Activated CD8-positive, alpha-beta memory T cell treated with anti-CD3 and anti-CD28 coated beads, Interleukin-2, amount 10 ng/mL, durations not matched to agents 7 days and 5 days (primary cell): ENCODE measurements around the gene ZBTB3. TPM values are rescaled to one million over a fixed set of nuclear protein-coding genes. Genes with fewer than 3 reads are reported as not detected.
"Not testable (repeated sequence)": the region's sequence is repeated elsewhere in the genome, so short reads cannot be mapped to it uniquely, and the experiment has no call there.

ENCODE experiments used
- ATAC-seq: fragments of 150-1000 bp; cut with Tn5 transposase; one replicate; pipeline ENCODE4 v1.10.0; 2021; ENCODE audit warnings: moderate library complexity
- CTCF ChIA-PET: fragments of 350-600 bp; sonication (Branson Sonifier 250); formaldehyde crosslinking; loops from one replicate; lab custom pipeline; 2021; ENCODE audit warnings: antibody characterized with exemption; lab: Charles Lee
- DNase-seq: peaks from one replicate; pipeline ENCODE4 v3.0.0-alpha.2; 2020
- H3K27ac Mint-ChIP-seq: one replicate; pipeline ENCODE4 v1.8.0; 2021; ENCODE audit warnings: mild to moderate bottlenecking, mixed read lengths
- H3K27me3 Mint-ChIP-seq: one replicate; pipeline ENCODE4 v1.8.0; 2021; ENCODE audit warnings: mixed read lengths
- H3K36me3 Mint-ChIP-seq: one replicate; pipeline ENCODE4 v1.8.0; 2021; ENCODE audit warnings: mild to moderate bottlenecking, mixed read lengths
- H3K4me1 Mint-ChIP-seq: one replicate; pipeline ENCODE4 v1.8.0; 2021; ENCODE audit warnings: mixed read lengths
- H3K4me3 Mint-ChIP-seq: one replicate; pipeline ENCODE4 v1.8.0; 2021; ENCODE audit warnings: mild to moderate bottlenecking, moderate library complexity, mixed read lengths
- H3K9me3 Mint-ChIP-seq: one replicate; pipeline ENCODE4 v1.8.0; 2022; ENCODE audit warnings: low read depth, mixed read lengths
- total RNA-seq, 2 experiments: library from RNA; stranded (reverse); gene quantifications; one replicate each; pipeline ENCODE4 v1.2.3, GENCODE V29; 2021

The ZBTB3 gene
- total RNA-seq, 2 experiments from 2014 or later = 9.3 to 10.2 TPM

- ATAC-seq (no peak), DNase-seq (no peak)
- Mint-ChIP-seq H3K4me3 (no peak overlapping the region), H3K4me1 (peaks cover 40% of the 10 kb centered on the region), H3K9me3 (no peaks in the 10 kb centered on the region), H3K36me3 (peaks cover 2% of the 10 kb centered on the region), H3K27ac (peak overlapping the region; percentile 24), H3K27me3 (no peaks in the 10 kb centered on the region)
- CTCF ChIA-PET = interaction anchor here (1.2 to 8.2 kb wide), 9 partner anchors 12 to 128 kb away, joined by 3 to 45 read pairs (median 6); partner anchors contain the start of genes C11orf98, CSKMT, SLC3A2 and TAF6L
These were observed 1.7 kb downstream of the ZBTB3 start for GRCh38 chr11:62752177-62752785.

GRCh38 chr11:62749931-62750330, 4.0 kb downstream of the ZBTB3 start:
- not testable (repeated sequence) for H3K27me3 Mint-ChIP-seq, DNase-seq, H3K9me3 Mint-ChIP-seq, ATAC-seq, H3K4me3 Mint-ChIP-seq, H3K27ac Mint-ChIP-seq, H3K36me3 Mint-ChIP-seq
- peaks cover 40% of the 10 kb centered on the region for H3K4me1 Mint-ChIP-seq
- CTCF ChIA-PET = interaction anchor here (1.8 to 4.9 kb wide), 2 partner anchors 12 to 37 kb away, joined by 5 to 43 read pairs; partner anchors contain the start of genes POLR2G and TMEM179B

GRCh38 chr11:62747475-62748160, 6.3 kb downstream of the ZBTB3 start:
- ATAC-seq (no peak), DNase-seq (no peak)
- peaks cover 2% of the 10 kb centered on the region for H3K36me3 Mint-ChIP-seq
- no peaks in the 10 kb centered on the region for H3K9me3 Mint-ChIP-seq
- H3K4me1 Mint-ChIP-seq = peaks cover 22% of the 10 kb centered on the region
- H3K27me3 Mint-ChIP-seq = no peaks in the 10 kb centered on the region
- no peak overlapping the region for H3K27ac Mint-ChIP-seq
- CTCF ChIA-PET = interaction anchor here (0.6 to 1.5 kb wide), 7 partner anchors 11 to 155 kb away, joined by 3 to 4 read pairs (median 3); partner anchors contain the start of gene POLR2G
- H3K4me3 Mint-ChIP-seq = no peak overlapping the region

GRCh38 chr11:62737196-62737595, 16.8 kb downstream of the ZBTB3 start:
- CTCF ChIA-PET = interaction anchor here (1.0 to 2.1 kb wide), 3 partner anchors 9 to 24 kb away, joined by 3 to 5 read pairs (median 5); partner anchors contain the start of genes POLR2G and TTC9C
- H3K9me3 Mint-ChIP-seq = no peaks in the 10 kb centered on the region
- no peak for ATAC-seq
- DNase-seq = no peak
- no peak overlapping the region for H3K4me3 Mint-ChIP-seq
- no peaks in the 10 kb centered on the region for H3K27me3 Mint-ChIP-seq
- peaks cover 9% of the 10 kb centered on the region for H3K4me1 Mint-ChIP-seq
- H3K27ac Mint-ChIP-seq = no peak overlapping the region
- peaks cover 31% of the 10 kb centered on the region for H3K36me3 Mint-ChIP-seq

- no peak for DNase-seq
- H3K4me1 Mint-ChIP-seq = peaks cover 30% of the 10 kb centered on the region
- no peak overlapping the region for H3K4me3 Mint-ChIP-seq
- H3K36me3 Mint-ChIP-seq = peaks cover 22% of the 10 kb centered on the region
- no peak for ATAC-seq
- no peaks in the 10 kb centered on the region for H3K9me3 Mint-ChIP-seq
- CTCF ChIA-PET = interaction anchor here (2.4 to 3.6 kb wide), 2 partner anchors 22 to 29 kb away, joined by 11 to 16 read pairs; partner anchors contain the start of genes POLR2G and ZBTB3
- H3K27me3 Mint-ChIP-seq = no peaks in the 10 kb centered on the region
- H3K27ac Mint-ChIP-seq = no peak overlapping the region
These were observed 21.1 kb downstream of the ZBTB3 start for GRCh38 chr11:62732830-62733229.

GRCh38 chr11:62730076-62730475, 23.9 kb downstream of the ZBTB3 start:
- H3K36me3 Mint-ChIP-seq = peaks cover 35% of the 10 kb centered on the region
- H3K4me3 Mint-ChIP-seq = peak overlapping the region; percentile 94
- DNase-seq, ATAC-seq, H3K27ac Mint-ChIP-seq, H3K27me3 Mint-ChIP-seq, H3K9me3 Mint-ChIP-seq: not testable (repeated sequence)
- CTCF ChIA-PET = interaction anchor here (0.7 to 3.6 kb wide), 9 partner anchors 11 to 151 kb away, joined by 3 to 16 read pairs (median 6); partner anchors contain the start of genes NXF1, SLC3A2, TAF6L and TMEM179B
- peaks cover 34% of the 10 kb centered on the region for H3K4me1 Mint-ChIP-seq

GRCh38 chr11:62728171-62728988, 25.6 kb downstream of the ZBTB3 start, which contains the start of gene TTC9C:
Gene TTC9C, plus strand, starts transcription at chr11:62728486. Its CDS starts 363 bp downstream, at chr11:62728849.
- Mint-ChIP-seq H3K4me3 (peak within 1 kb of the TSS; percentile 94), H3K9me3 (no peaks in the 10 kb centered on the region), H3K27me3 (no peaks in the 10 kb centered on the region), H3K27ac (peak within 1 kb of the TSS; percentile 98), H3K4me1 (peaks cover 49% of the 10 kb centered on the region), H3K36me3 (peaks cover 50% of the 10 kb centered on the region)
- ATAC-seq (peak; percentile 40), DNase-seq (peak; percentile 90)
- CTCF ChIA-PET = interaction anchor here (0.8 to 2.3 kb wide), 12 partner anchors 9 to 153 kb away, joined by 3 to 7 read pairs (median 4); partner anchors contain the start of genes B3GAT3, POLR2G, SLC3A2 and TUT1

GRCh38 chr11:62727872-62728170, 26.1 kb downstream of the ZBTB3 start:
- H3K27ac Mint-ChIP-seq = peak overlapping the region; percentile 98
- H3K36me3 Mint-ChIP-seq = peaks cover 50% of the 10 kb centered on the region
- no peaks in the 10 kb centered on the region for H3K9me3 Mint-ChIP-seq
- ATAC-seq = peak; percentile 61
- peak overlapping the region; percentile 94 for H3K4me3 Mint-ChIP-seq
- CTCF ChIA-PET = interaction anchor here (0.7 to 2.3 kb wide), 18 partner anchors 10 to 303 kb away, joined by 3 to 11 read pairs (median 4); partner anchors contain the start of genes C11orf98, CSKMT, MTA2 and POLR2G
- H3K4me1 Mint-ChIP-seq = peaks cover 46% of the 10 kb centered on the region
- no peaks in the 10 kb centered on the region for H3K27me3 Mint-ChIP-seq
- peak; percentile 94 for DNase-seq

- H3K27me3 Mint-ChIP-seq = no peaks in the 10 kb centered on the region
- H3K4me1 Mint-ChIP-seq = peaks cover 48% of the 10 kb centered on the region
- peak; percentile 99 for DNase-seq
- peaks cover 53% of the 10 kb centered on the region for H3K36me3 Mint-ChIP-seq
- H3K4me3 Mint-ChIP-seq = peak within 1 kb of the TSS; percentile 94
- peak within 1 kb of the TSS; percentile 98 for H3K27ac Mint-ChIP-seq
- peak; percentile 86 for ATAC-seq
- no peaks in the 10 kb centered on the region for H3K9me3 Mint-ChIP-seq
- CTCF ChIA-PET = interaction anchor here (0.7 to 2.3 kb wide), 23 partner anchors 10 to 302 kb away, joined by 3 to 11 read pairs (median 4); partner anchors contain the start of genes C11orf98, CSKMT, MTA2 and POLR2G
These were observed 26.6 kb downstream of the ZBTB3 start, which contains the start of gene HNRNPUL2 for GRCh38 chr11:62727165-62727871. Gene HNRNPUL2, minus strand, starts transcription at chr11:62727457. Its CDS starts 301 bp downstream, at chr11:62727156.

- peak; percentile 5 for ATAC-seq
- CTCF ChIA-PET = interaction anchor here (0.7 to 2.3 kb wide), 20 partner anchors 11 to 302 kb away, joined by 3 to 11 read pairs (median 4); partner anchors contain the start of genes C11orf98, CSKMT, MTA2 and POLR2G
- peak overlapping the region; percentile 94 for H3K4me3 Mint-ChIP-seq
- no peak for DNase-seq
- no peaks in the 10 kb centered on the region for H3K9me3 Mint-ChIP-seq
- H3K4me1 Mint-ChIP-seq = peaks cover 53% of the 10 kb centered on the region
- no peaks in the 10 kb centered on the region for H3K27me3 Mint-ChIP-seq
- peaks cover 58% of the 10 kb centered on the region for H3K36me3 Mint-ChIP-seq
- H3K27ac Mint-ChIP-seq = peak overlapping the region; percentile 98
These were observed 27.1 kb downstream of the ZBTB3 start for GRCh38 chr11:62726915-62727164.

GRCh38 chr11:62726156-62726914, 27.6 kb downstream of the ZBTB3 start:
- Mint-ChIP-seq H3K27ac (peak overlapping the region; percentile 98), H3K9me3 (no peaks in the 10 kb centered on the region), H3K4me1 (peaks cover 55% of the 10 kb centered on the region), H3K36me3 (peaks cover 63% of the 10 kb centered on the region), H3K4me3 (peak overlapping the region; percentile 94), H3K27me3 (no peaks in the 10 kb centered on the region)
- DNase-seq (no peak), ATAC-seq (no peak)
- CTCF ChIA-PET = interaction anchor here (0.7 to 2.3 kb wide), 16 partner anchors 10 to 166 kb away, joined by 3 to 11 read pairs (median 3); partner anchors contain the start of genes SLC3A2, TMEM179B and ZBTB3
